Muscle layer of duodenum (tissue), 2 donors: ENCODE data around the gene NEGR1.

Experiments
- H3K27ac ChIP-seq: one replicate; pipeline ENCODE4 v1.7.0; 2013; ENCODE audit warnings: mild to moderate bottlenecking, low read length
- H3K27me3 ChIP-seq: one replicate; pipeline ENCODE4 v1.7.0; 2013; ENCODE audit warnings: low read depth, mild to moderate bottlenecking, control low read depth, low read length
- H3K36me3 ChIP-seq, 2 donors: one replicate each; pipeline ENCODE4 v1.7.0; 2013; ENCODE audit warnings: low read length in 2 of 2, control low read depth in 1 of 2, mild to moderate bottlenecking in 1 of 2; ENCODE audit not compliant: insufficient read depth in 2 of 2, control insufficient read depth in 1 of 2
- H3K4me1 ChIP-seq, 2 donors: one replicate each; pipeline ENCODE4 v1.7.0; 2013; ENCODE audit warnings: low read length in 2 of 2, mild to moderate bottlenecking in 2 of 2, control low read depth in 1 of 2, moderate library complexity in 1 of 2; ENCODE audit not compliant: insufficient read depth in 2 of 2, control insufficient read depth in 1 of 2
- H3K4me3 ChIP-seq, 2 donors: one replicate each; pipeline ENCODE4 v1.7.0; 2013; ENCODE audit warnings: low read length in 2 of 2, low read depth in 1 of 2, mild to moderate bottlenecking in 1 of 2
- H3K9me3 ChIP-seq, 2 donors: one replicate each; pipeline ENCODE4 v1.7.0; 2013; ENCODE audit warnings: low read length in 2 of 2, control low read depth in 1 of 2, mild to moderate bottlenecking in 1 of 2; ENCODE audit not compliant: control insufficient read depth in 1 of 2
- donor health status: healthy.

Gene NEGR1

DNA sequence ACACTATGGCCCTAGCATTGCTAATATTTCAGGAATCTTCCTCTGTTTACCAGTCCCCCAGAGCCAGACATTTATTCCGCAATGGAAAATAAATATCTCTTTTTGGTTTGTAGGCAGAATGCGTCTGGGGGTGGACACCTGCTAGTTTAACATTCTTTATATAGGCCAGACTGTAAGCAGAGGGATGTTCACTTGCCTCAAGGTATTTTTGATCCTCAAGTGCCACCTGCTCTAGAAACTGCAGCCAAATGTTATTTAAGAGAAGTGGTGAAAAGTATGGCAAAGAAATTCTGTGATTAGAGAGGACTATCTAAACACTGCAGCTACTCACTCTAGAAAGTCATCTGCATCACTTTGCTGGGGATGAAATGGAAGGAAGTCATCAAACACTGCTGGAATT is 164.7 kb downstream of the NEGR1 start:
- no peak overlapping the region for H3K4me3 ChIP-seq
- H3K36me3 ChIP-seq, result no peaks in the 10 kb centered on the region
- H3K27ac ChIP-seq, result no peak overlapping the region
- H3K4me1 ChIP-seq, result peaks cover 0 to 4% of the 10 kb centered on the region in 2 donors
- H3K27me3 ChIP-seq, result no peaks in the 10 kb centered on the region
- no peaks in the 10 kb centered on the region for H3K9me3 ChIP-seq

DNA sequence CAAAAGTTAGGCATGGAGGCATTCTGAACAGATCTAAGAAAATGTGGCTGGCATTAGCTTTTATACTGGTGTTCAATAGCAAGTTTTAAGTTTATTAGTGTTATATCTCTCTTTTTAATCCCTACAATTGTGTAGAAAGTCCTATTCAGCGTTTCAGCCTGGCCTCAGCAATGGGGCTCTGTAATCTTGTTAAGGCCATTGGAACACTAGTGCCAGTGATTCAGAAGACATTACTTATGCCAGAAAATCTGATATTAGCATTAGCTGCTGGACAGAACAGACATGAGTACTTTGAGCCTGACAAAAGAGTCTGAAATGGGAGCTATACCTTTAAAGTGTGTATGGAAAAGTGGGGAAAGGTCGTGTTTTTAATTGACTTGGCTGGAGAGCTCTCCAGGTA is 167.0 kb downstream of the NEGR1 start:
- Histone ChIP-seq H3K4me3 (no peak overlapping the region), H3K27ac (no peak overlapping the region), H3K4me1 (peaks cover 0 to 4% of the 10 kb centered on the region in 2 donors), H3K9me3 (no peaks in the 10 kb centered on the region), H3K27me3 (no peaks in the 10 kb centered on the region), H3K36me3 (no peaks in the 10 kb centered on the region)

DNA sequence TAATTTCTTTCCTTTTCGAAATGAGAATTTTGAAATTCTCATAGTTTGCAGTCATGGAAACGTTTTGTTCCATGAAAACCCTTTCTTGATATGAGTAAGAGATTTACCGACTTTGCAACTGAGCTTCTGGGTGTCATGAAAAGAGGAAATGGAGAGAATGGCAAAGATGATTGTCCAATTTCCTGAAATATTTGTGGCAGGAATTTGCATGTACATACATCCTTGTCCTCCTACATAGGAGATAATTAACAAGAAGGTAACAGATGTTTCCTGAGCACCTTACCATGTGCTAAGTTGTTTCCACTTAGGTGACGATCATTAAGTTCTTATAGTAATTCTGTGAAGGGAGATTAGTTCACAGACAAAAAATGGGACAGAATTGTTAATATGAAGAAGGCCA is 170.7 kb downstream of the NEGR1 start:
- H3K27ac ChIP-seq, result no peak overlapping the region
- no peaks in the 10 kb centered on the region for H3K9me3 ChIP-seq
- H3K4me3 ChIP-seq, result no peak overlapping the region
- H3K36me3 ChIP-seq, result no peaks in the 10 kb centered on the region
- no peaks in the 10 kb centered on the region for H3K27me3 ChIP-seq
- no peaks in the 10 kb centered on the region for H3K4me1 ChIP-seq

DNA sequence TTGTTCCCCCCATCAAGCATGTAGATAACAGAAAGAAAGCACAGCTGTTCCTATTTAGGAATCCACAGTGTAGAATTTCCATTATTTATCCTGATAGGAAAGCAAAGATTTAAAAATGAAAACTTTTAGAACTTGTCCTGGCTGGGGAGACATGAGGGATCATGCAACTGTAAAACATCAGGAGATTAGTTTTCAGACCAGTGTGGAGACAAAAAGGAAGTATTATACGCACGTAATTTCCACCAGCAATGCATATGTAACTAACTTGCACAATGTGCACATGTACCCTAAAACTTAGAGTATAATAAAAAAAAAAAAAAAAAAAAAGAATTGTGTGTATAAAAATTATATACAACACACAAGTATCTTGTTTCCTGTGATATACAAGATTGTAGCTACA is 172.4 kb downstream of the NEGR1 start:
- Histone ChIP-seq H3K9me3 (no peaks in the 10 kb centered on the region), H3K4me3 (no peak overlapping the region), H3K4me1 (no peaks in the 10 kb centered on the region), H3K27me3 (no peaks in the 10 kb centered on the region), H3K27ac (no peak overlapping the region), H3K36me3 (no peaks in the 10 kb centered on the region)

DNA sequence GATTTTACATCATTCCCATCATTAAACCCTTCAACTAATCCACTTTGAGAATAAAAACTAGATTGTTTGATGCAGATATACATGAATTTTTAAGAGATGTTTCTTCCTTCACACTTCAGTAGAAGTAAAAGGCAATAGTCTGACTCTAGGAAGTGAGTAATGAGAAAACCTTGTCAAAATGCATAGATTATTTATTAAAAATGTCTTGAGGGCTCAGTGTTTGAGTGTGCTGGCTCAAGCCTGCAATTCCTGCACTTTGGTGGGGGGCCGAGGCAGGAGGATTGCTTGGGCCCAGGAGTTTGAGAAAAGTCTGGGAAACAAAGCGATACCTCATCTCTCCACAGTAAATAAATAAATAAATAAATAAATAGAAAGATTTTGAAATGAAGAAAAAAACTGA is 177.1 kb downstream of the NEGR1 start:
- Histone ChIP-seq H3K4me3 (no peak overlapping the region), H3K27me3 (no peaks in the 10 kb centered on the region), H3K27ac (no peak overlapping the region), H3K9me3 (no peaks in the 10 kb centered on the region), H3K36me3 (no peaks in the 10 kb centered on the region), H3K4me1 (no peaks in the 10 kb centered on the region)

DNA sequence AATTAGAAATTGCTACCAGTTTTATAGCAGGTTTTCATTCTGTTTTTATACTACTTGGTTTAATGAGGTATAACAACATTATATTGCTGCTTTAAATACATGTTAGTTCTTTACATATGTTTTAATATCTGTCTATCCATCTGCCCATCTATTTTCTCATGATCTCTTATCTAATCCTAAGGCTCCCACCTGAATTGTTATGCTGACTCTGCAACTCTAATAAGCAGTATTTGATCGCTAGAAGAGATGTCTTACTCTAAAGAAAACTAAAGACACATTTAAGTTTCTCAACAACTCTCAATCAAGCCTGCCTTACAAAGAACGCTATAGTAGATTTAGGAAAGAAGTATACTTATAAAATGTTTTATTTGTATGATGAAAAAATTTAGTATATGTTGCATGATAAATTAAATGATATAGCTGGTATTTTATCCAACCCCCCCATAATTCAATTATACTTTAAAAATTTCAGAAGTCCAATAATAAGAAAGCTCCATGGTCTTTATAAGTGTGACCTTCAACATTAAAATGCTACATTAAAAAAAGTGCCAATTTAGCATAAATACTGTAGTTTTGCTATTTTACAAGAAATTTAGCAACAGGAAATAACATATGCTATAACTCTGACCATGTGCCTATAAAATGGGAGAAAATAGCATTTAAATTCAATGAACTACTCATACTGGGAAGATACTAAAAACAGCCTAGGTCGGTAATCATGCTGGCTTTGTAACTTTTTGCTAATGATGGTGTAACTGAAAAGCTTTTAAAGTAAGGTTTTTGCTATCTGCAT is 180.3 kb downstream of the NEGR1 start:
- H3K9me3 ChIP-seq, result no peaks in the 10 kb centered on the region
- H3K27ac ChIP-seq, result no peak overlapping the region
- H3K36me3 ChIP-seq, result no peaks in the 10 kb centered on the region
- no peaks in the 10 kb centered on the region for H3K27me3 ChIP-seq
- no peak overlapping the region for H3K4me3 ChIP-seq
- no peaks in the 10 kb centered on the region for H3K4me1 ChIP-seq

DNA sequence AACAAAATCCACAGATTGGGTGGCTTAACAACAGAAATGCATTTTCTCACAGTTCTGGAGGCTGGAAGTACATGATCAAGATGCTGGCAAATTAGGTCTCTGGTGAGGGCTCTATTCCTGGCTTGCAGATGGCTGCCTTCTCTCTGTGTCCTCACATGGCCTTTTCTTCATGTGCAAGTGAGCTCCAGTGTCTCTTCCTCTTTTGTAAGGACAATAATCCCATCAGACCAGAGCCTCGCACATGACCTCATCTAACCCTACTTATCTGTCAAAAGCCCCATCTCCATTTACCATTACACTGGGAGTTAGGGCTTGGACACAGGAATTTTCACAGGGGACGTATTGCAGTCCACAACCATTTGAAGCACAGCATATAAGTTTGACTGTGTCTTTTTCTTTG is 181.6 kb downstream of the NEGR1 start:
- no peak overlapping the region for H3K4me3 ChIP-seq
- no peak overlapping the region for H3K27ac ChIP-seq
- H3K9me3 ChIP-seq, result no peaks in the 10 kb centered on the region
- no peaks in the 10 kb centered on the region for H3K4me1 ChIP-seq
- no peaks in the 10 kb centered on the region for H3K36me3 ChIP-seq
- H3K27me3 ChIP-seq, result no peaks in the 10 kb centered on the region

DNA sequence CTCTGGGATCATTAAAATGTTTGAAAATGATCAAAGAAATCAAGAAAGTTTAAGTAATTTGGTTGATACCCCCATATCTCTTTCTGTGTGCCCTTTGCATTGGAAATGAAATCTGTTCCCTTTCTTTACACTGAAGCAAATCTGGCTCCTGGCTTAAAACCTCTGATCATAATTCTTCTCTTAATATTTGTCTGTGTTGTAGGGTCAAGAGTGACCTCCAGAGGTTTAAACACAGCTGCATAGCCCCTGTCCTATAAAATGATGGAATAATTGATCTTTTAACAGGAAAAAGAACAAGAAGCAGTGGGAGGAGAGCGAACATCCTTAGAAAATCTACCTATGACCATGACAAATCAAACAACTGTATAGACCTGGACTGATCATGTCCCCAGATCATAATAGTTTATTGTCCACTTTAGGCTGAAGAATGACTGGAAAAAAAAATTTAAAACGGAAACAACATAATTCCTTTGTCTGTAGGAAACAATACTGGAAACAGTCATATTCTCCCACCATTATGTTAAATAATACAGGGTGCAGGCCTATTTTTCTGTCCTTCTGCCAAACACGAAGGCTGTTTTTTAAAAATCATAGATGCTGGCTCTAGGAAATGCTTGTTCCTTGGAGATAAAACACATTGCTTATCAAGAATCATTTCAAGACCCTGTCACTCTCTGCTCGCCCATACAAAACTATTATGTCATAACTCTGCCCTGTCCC is 184.3 kb downstream of the NEGR1 start:
- no peaks in the 10 kb centered on the region for H3K36me3 ChIP-seq
- H3K4me1 ChIP-seq, result no peaks in the 10 kb centered on the region
- H3K9me3 ChIP-seq, result no peaks in the 10 kb centered on the region
- H3K27ac ChIP-seq, result no peak overlapping the region
- H3K4me3 ChIP-seq, result no peak overlapping the region
- no peaks in the 10 kb centered on the region for H3K27me3 ChIP-seq

DNA sequence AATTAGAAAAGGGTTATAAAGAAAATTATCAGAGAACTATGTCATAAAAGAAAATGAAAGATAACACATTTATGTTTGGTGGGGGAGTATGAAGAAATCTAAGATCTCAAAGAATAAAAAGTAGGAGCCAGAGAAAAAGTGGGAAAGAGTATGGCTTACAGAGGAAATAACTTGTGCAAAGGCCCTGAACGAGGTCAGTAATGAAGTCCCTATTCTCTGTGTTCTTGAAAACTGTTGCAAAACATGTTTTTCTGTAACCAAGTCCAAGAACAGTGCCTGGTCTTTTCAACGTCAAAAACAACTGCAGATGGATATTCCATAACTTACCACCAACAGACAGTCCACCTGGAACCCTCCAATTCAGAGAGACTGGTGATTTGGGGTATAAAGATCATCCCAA is 188.1 kb downstream of the NEGR1 start:
- H3K4me1 ChIP-seq, result no peaks in the 10 kb centered on the region
- no peak overlapping the region for H3K4me3 ChIP-seq
- no peaks in the 10 kb centered on the region for H3K36me3 ChIP-seq
- no peaks in the 10 kb centered on the region for H3K9me3 ChIP-seq
- no peaks in the 10 kb centered on the region for H3K27me3 ChIP-seq
- no peak overlapping the region for H3K27ac ChIP-seq

DNA sequence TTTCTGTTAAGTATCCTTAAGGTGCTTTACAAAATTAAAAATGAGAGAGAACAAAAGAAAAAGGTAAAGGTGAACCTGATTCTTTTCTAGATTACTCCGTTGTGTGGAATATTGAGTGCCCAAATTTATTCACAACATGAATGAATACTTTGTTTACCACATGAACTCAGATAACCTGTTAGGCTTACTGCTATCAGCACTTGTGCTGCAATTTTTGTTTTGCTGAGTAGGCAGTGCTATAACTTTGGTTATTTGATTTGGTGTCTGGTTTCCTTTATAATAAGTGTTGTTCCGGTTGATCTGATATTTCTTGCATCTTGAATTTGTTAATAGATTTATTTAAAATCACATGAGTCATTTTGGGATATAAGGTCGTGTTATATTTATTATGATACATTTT is 195.9 kb downstream of the NEGR1 start:
- Histone ChIP-seq H3K4me3 (no peak overlapping the region), H3K36me3 (no peaks in the 10 kb centered on the region), H3K27ac (no peak overlapping the region), H3K9me3 (no peaks in the 10 kb centered on the region), H3K4me1 (no peaks in the 10 kb centered on the region), H3K27me3 (no peaks in the 10 kb centered on the region)

DNA sequence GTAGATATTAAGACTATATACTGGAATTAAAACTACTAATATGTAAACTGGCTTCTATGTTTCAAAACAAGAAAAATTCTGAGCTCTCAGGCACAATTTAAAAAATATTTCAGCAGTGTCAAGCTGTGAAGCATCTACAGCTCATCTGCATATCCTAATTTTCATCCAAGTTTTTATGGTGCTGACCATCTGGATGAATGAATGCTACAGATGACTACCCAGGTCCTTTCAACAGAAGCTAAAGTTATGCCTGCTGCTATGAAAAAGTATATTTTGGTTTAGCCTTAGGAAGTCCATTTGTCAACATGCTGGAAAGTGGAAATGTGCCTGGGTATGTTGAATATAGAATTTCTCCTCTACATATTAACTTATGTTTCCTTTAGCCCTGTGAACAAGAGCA is 206.9 kb downstream of the NEGR1 start:
- Histone ChIP-seq H3K27me3 (no peaks in the 10 kb centered on the region), H3K4me3 (no peak overlapping the region), H3K27ac (no peak overlapping the region), H3K36me3 (no peaks in the 10 kb centered on the region), H3K9me3 (no peaks in the 10 kb centered on the region), H3K4me1 (no peaks in the 10 kb centered on the region)
